ENCODE data around the gene SNX19. TPM values are rescaled to one million over a fixed set of nuclear protein-coding genes. Genes with fewer than 3 reads are reported as not detected.

Gene SNX19
- total RNA-seq, 6 donors from 2014 or later, result 46.4 to 112 (median 80.0) TPM

DNA sequence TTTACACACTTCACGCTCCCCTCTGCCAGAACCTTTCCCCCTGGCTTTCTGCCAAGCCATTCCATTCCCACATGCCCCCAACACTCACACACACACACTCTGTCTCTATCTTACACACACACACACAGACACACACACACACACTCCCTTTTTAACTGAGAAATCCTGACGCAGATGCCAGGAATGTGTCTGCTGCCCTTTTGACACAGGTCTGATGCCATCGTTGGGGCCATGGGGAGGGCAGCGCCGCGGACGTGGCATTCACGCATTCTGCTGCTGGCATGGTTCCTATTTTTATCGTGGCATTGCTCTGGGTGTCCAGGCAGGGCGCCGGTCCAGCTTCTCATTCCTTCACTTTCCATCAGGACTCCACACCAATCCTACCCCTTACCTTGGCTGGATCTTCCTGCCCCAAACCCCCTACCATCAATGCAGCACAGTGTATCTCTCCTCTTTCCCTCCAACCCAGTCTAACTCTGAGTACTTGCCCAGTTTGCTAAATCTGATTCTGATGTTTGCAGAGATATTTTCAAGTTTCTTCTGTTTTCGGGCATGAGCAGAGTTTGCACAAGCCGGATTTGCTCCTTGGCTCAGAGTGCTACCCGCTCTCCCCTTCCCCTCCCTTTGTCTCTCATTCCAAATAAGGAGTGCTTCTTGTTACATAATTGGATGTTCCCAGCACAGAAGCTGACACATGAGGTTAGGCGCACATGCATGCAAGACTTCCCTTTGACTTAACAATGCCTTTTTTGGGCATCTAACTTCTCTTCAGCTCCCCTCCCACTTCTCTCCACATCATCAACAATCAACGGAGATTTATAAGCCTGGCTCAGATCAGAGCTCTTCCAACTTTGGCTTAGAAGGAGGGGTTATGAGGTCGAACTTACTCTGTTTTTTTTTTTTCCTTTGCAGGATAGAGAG, 18.8 kb downstream of the SNX19 start:
- TF ChIP-seq POLR2AphosphoS5 (IDR thresholded peaks at IDR 0.05) (peak; percentile 35 to 89), EP300 (IDR thresholded peaks at IDR 0.05) (peak in 3 of 4 donors; percentile 14 to 77 (median 61)), POLR2A (IDR thresholded peaks at IDR 0.05) (no peak)
- WGBS, 2 donors, result 54 to 62% methylated on average over 17 of the region's 17 CpGs
- Histone ChIP-seq H3K27ac (peak overlapping the region; percentile 52 to 78 (median 66)), H3K4me3 (no peak overlapping the region), H3K36me3 (peaks cover 11 to 100% (median 67%) of the 10 kb centered on the region in 4 donors), H3K9me3 (no peaks in the 10 kb centered on the region), H3K4me1 (peaks cover 0 to 20% (median 14%) of the 10 kb centered on the region in 4 donors), H3K27me3 (no peaks in the 10 kb centered on the region)
- peak; percentile 80 to 86 for ATAC-seq (ENCODE audit: low FRiP score in 2 of 2)
- DNase-seq, result peak; percentile 52 to 87

DNA sequence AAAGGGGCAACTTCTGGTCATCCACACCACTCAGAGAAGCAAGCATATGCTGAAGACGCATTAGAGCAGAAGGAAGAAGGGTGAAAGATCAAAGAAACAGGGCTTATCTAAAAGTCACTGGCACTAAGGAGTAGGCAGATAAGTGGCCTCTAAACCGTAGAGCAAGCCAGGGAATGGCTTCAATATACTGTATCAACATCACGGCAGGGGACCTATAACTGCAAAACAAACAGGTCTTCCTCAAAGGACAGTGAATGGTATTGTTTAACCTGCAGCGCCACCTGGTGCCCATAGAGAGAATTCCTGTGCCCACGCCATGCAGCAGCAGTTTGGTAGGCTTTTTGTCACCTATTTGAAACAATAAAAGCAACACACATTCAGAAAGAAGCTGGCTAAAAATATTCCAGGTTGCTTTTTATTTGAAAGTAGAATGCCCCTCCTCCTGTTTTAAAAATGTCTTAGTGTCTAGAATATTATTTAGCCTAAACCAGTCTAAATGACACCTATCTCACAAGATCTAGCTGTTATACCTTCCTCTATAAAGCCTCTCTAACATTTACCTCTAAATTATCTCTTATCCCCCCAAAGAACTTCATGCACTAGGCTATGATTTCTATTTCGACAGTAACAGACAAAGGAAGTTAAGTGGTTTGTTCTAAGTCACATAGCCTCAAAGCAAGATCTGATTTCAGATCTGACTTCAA, 21.8 kb downstream of the SNX19 start:
- H3K36me3 ChIP-seq, result peaks cover 3 to 88% (median 38%) of the 10 kb centered on the region in 4 donors
- ATAC-seq (ENCODE audit: low FRiP score in 2 of 2), result peak in 1 of 2 donors; percentile 71

DNA sequence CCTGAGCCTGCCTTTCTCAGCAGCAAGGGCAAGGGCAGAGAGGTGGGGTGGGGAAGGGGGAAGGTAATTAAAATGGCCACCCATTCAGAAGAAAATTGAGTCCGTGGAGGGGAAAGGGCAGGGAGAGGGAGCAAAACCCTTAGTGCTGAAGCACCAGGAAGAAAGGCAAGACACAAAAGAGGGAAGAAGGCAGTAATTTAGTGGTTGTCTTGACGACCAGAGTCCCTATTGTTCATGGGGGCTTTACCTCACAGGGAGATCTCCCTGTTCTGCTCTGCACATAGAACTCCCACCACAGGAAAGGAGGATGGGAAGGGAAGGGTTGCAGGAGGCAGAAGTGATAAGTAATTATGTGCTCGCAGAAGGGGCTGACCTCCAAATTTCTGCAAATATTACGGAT, 23.4 kb downstream of the SNX19 start:
- 65 to 95% methylated on average over 4 of the region's 4 CpGs for WGBS, 2 donors
- peaks cover 3 to 77% (median 25%) of the 10 kb centered on the region in 4 donors for H3K36me3 ChIP-seq

More for the DNA sequence above, 21.8 kb downstream of the SNX19 start:
- Histone ChIP-seq H3K27me3 (no peaks in the 10 kb centered on the region), H3K4me3 (no peak overlapping the region), H3K4me1 (peaks cover 0 to 23% (median 17%) of the 10 kb centered on the region in 4 donors), H3K9me3 (no peaks in the 10 kb centered on the region), H3K27ac (peak overlapping the region in 1 of 4 donors; percentile 5)
- DNase-seq, result peak in 1 of 2 donors; percentile 60
- no peak for TF ChIP-seq EP300 (IDR thresholded peaks at IDR 0.05)
- TF ChIP-seq, protein P1, sequence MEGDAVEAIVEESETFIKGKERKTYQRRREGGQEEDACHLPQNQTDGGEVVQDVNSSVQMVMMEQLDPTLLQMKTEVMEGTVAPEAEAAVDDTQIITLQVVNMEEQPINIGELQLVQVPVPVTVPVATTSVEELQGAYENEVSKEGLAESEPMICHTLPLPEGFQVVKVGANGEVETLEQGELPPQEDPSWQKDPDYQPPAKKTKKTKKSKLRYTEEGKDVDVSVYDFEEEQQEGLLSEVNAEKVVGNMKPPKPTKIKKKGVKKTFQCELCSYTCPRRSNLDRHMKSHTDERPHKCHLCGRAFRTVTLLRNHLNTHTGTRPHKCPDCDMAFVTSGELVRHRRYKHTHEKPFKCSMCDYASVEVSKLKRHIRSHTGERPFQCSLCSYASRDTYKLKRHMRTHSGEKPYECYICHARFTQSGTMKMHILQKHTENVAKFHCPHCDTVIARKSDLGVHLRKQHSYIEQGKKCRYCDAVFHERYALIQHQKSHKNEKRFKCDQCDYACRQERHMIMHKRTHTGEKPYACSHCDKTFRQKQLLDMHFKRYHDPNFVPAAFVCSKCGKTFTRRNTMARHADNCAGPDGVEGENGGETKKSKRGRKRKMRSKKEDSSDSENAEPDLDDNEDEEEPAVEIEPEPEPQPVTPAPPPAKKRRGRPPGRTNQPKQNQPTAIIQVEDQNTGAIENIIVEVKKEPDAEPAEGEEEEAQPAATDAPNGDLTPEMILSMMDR (IDR thresholded peaks at IDR 0.05), result peak; percentile 68 to 91 (median 78)
- 32 to 33% methylated on average over 6 of the region's 6 CpGs for WGBS, 2 donors

DNA sequence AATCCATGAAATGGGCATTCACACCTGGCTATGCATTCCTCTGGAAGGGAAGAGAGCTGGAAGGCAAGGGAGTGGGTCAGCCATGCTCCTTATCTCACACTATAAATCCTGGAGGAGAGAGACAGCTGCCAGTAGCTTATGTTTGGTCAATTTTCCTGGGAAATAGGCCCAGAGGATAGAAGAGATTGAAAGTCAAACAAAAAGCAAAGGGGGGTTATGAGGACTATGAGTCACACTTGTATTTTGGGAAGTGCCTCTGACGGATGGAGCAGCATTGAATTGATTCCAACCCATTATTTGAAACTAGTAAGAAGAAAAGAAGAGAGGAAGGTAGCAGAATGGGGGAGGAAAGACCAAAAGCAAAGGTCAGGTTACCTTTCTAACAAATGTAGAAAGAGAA, 25.0 kb downstream of the SNX19 start:
- Histone ChIP-seq H3K27me3 (no peaks in the 10 kb centered on the region), H3K36me3 (peaks cover 2 to 69% (median 19%) of the 10 kb centered on the region in 4 donors), H3K27ac (peak overlapping the region in 1 of 4 donors; percentile 40), H3K4me1 (peaks cover 0 to 16% (median 3%) of the 10 kb centered on the region in 4 donors), H3K4me3 (no peak overlapping the region), H3K9me3 (no peaks in the 10 kb centered on the region)
- TF ChIP-seq POLR2AphosphoS5 (IDR thresholded peaks at IDR 0.05), result no peak
- no peak for TF ChIP-seq EP300 (IDR thresholded peaks at IDR 0.05)
- TF ChIP-seq, protein P1 (IDR thresholded peaks at IDR 0.05), result no peak
- TF ChIP-seq POLR2A (IDR thresholded peaks at IDR 0.05), result no peak
- 33 to 45% methylated on average over 1 of the region's 1 CpG for WGBS, 2 donors
- no peak for DNase-seq
- ATAC-seq (ENCODE audit: low FRiP score in 2 of 2), result no peak

More for the DNA sequence above, 23.4 kb downstream of the SNX19 start:
- Histone ChIP-seq H3K27ac (no peak overlapping the region), H3K4me3 (no peak overlapping the region), H3K27me3 (no peaks in the 10 kb centered on the region), H3K4me1 (peaks cover 0 to 23% (median 11%) of the 10 kb centered on the region in 4 donors), H3K9me3 (no peaks in the 10 kb centered on the region)
- TF ChIP-seq POLR2AphosphoS5 (IDR thresholded peaks at IDR 0.05) (no peak), EP300 (IDR thresholded peaks at IDR 0.05) (no peak), POLR2A (IDR thresholded peaks at IDR 0.05) (no peak)
- TF ChIP-seq, protein P1 (IDR thresholded peaks at IDR 0.05), result no peak
- ATAC-seq (ENCODE audit: low FRiP score in 2 of 2), result no peak
- DNase-seq, result no peak
